ENCODE data around the gene TNFRSF4. TPM values are rescaled to one million over a fixed set of nuclear protein-coding genes. Genes with fewer than 3 reads are reported as not detected.

TNFRSF4 gene
- total RNA-seq, 2 donors from 2014 or later: 1.2 to 2.3 TPM

DNA sequence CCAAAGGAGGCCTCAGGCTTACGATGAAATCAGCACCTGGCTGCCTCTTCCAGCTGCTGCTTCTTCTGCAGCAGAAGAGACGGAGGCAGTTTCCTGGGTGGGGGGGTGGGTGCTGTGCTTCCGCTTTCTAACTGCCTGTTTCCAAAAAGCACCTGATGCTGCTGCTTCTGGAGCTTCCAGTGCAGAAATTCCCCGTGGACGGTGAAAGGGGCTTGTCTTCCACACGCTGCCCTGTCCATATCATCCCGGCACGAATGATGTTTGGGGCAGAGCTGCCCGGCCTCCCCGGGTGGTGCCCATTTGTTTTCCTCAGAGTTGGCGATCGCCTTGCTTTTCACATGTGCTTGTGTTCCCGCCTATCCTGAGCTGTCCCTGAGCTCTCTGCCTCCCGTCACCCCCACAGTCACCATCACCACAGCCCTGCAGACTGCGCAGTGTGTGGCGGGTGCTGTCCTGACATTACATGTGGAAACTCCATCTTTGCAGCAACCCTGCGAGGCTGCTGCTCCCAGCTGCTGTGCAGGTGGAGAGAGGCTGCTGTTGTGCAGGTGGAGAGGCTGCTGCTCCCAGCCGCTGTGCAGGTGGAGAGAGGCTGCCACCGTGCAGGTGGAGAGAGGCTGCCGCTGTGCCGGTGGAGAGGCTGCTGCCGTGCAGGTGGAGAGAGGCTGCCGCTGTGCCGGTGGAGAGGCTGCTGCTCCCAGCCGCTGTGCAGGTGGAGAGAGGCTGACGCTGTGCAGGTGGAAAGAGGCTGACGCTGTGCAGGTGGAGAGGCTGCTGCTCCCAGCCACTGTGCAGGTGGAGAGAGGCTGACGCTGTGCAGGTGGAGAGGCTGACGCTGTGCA is 38.5 kb downstream of the TNFRSF4 start:
- no peak overlapping the region for H3K9ac ChIP-seq (ENCODE audit: low read depth in 2 of 2, low read length in 2 of 2)
- no peak overlapping the region for H3K4me3 ChIP-seq
- no peaks in the 10 kb centered on the region for H3K9me3 ChIP-seq
- peaks cover 11% of the 10 kb centered on the region for H3K27me3 ChIP-seq
- intact Hi-C loops (cut with DNase I): loop anchor here (10.0 kb wide), 1 partner anchor 49 kb away; no protein-coding TSS in a partner anchor
- DNase-seq: no peak
- no peaks in the 10 kb centered on the region for H3K4me1 ChIP-seq
- TF ChIP-seq, protein P1, sequence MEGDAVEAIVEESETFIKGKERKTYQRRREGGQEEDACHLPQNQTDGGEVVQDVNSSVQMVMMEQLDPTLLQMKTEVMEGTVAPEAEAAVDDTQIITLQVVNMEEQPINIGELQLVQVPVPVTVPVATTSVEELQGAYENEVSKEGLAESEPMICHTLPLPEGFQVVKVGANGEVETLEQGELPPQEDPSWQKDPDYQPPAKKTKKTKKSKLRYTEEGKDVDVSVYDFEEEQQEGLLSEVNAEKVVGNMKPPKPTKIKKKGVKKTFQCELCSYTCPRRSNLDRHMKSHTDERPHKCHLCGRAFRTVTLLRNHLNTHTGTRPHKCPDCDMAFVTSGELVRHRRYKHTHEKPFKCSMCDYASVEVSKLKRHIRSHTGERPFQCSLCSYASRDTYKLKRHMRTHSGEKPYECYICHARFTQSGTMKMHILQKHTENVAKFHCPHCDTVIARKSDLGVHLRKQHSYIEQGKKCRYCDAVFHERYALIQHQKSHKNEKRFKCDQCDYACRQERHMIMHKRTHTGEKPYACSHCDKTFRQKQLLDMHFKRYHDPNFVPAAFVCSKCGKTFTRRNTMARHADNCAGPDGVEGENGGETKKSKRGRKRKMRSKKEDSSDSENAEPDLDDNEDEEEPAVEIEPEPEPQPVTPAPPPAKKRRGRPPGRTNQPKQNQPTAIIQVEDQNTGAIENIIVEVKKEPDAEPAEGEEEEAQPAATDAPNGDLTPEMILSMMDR (IDR thresholded peaks at IDR 0.05): no peak
- H3K27ac ChIP-seq: no peak overlapping the region
- H3K36me3 ChIP-seq: no peaks in the 10 kb centered on the region

DNA sequence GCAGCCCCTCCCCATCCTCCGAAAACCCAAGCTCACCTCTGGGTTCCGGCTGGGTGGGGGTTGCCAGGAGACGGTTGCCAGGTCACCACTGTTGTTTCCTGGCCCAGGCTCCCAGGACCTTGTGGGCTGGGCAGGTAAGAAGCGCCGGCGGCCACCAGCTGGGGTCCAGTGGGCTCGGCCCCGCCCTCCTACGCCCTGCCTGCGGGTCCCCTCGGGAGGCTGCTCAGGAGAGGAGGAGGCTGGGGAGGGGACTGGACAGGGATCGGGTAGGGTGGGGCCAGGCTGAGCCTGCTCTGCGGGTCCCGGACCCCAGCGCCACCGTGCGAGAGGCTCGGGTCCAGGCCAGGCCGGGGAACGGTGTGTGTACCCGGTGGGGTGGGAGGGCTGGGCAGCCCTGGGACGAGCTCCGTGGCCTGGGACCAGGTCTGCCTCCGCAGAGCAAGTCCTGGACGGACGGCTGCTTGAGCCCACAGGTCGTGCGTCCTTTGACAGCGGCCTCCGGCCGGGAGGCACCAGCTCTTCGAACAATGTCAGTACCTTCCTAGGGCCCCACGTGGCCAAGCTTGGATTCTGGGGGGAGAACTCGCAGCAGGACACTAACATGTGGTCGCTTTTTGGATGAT is 40.0 kb downstream of the TNFRSF4 start, which contains the start of gene TTLL10:
Gene TTLL10, plus strand, starts transcription at position 88 of the 623 bp plus-strand sequence. CDS start 5,336 bp downstream, outside the sequence.
- Histone ChIP-seq H3K27ac (no peak within 1 kb of the TSS), H3K4me3 (no peak within 1 kb of the TSS), H3K36me3 (no peaks in the 10 kb centered on the region), H3K4me1 (peaks cover 6% of the 10 kb centered on the region), H3K9me3 (no peaks in the 10 kb centered on the region), H3K9ac (ENCODE audit: low read depth in 2 of 2, low read length in 2 of 2) (no peak within 1 kb of the TSS), H3K27me3 (peaks cover 11% of the 10 kb centered on the region)
- TF ChIP-seq, protein P1 (IDR thresholded peaks at IDR 0.05): no peak
- intact Hi-C loops (cut with DNase I): loop anchor here (10.0 kb wide), 1 partner anchor 51 kb away; no protein-coding TSS in a partner anchor
- DNase-seq: peak; percentile 35

GRCh38 chr1:1173061-1173792 is 40.7 kb downstream of the TNFRSF4 start:
- Histone ChIP-seq H3K9ac (ENCODE audit: low read depth in 2 of 2, low read length in 2 of 2) (no peak overlapping the region), H3K36me3 (no peaks in the 10 kb centered on the region), H3K27me3 (peaks cover 11% of the 10 kb centered on the region), H3K9me3 (no peaks in the 10 kb centered on the region), H3K27ac (no peak overlapping the region), H3K4me3 (no peak overlapping the region), H3K4me1 (peaks cover 8% of the 10 kb centered on the region)
- TF ChIP-seq, protein P1 (IDR thresholded peaks at IDR 0.05): no peak
- intact Hi-C loops (cut with DNase I): loop anchor here (10.0 kb wide), 1 partner anchor 52 kb away; no protein-coding TSS in a partner anchor
- DNase-seq: peak; percentile 17

- Histone ChIP-seq H3K27ac (no peak overlapping the region), H3K9ac (ENCODE audit: low read depth in 2 of 2, low read length in 2 of 2) (no peak overlapping the region), H3K27me3 (peaks cover 10% of the 10 kb centered on the region), H3K4me3 (no peak overlapping the region), H3K9me3 (no peaks in the 10 kb centered on the region), H3K4me1 (peaks cover 8% of the 10 kb centered on the region), H3K36me3 (no peaks in the 10 kb centered on the region)
- intact Hi-C loops (cut with DNase I): loop anchor here (10.0 kb wide), 1 partner anchor 53 kb away; no protein-coding TSS in a partner anchor
- TF ChIP-seq, protein P1 (IDR thresholded peaks at IDR 0.05): no peak
- peak; percentile 27 for DNase-seq
Measured at GRCh38 chr1:1171546-1172340, 42.2 kb downstream of the TNFRSF4 start.

Measured in colonic mucosa (tissue), 4 donors.